CD14-positive monocyte (primary cell): ENCODE results near the gene PPP1R1B. TPM values are rescaled to one million over a fixed set of nuclear protein-coding genes. Genes with fewer than 3 reads are reported as not detected.

Experiments
- DNase-seq, 3 donors: peaks; one replicate each; pipeline ENCODE4 v3.0.0-alpha.2; 2011 to 2022
- H2AFZ ChIP-seq: 2 replicates; pipeline ENCODE4 v1.6.0; 2012; ENCODE audit warnings: mild to moderate bottlenecking, low read depth, low read length, inconsistent platforms; ENCODE audit not compliant: insufficient read depth, poor library complexity, severe bottlenecking
- H3K27ac ChIP-seq, 2 donors: 1 replicate in 1 of 2; 2 replicates in 1 of 2; pipeline ENCODE4 v1.5.1; 2012 to 2013; ENCODE audit warnings: low read length in 2 of 2, control low read depth in 1 of 2, inconsistent platforms in 1 of 2, low read depth in 1 of 2, mild to moderate bottlenecking in 1 of 2
- H3K27me3 ChIP-seq, 2 donors: one replicate each; pipeline versions ENCODE4 v1.6.0 to v1.6.1; 2011 to 2013; ENCODE audit warnings: low read length in 2 of 2; ENCODE audit not compliant: control insufficient read depth in 2 of 2, insufficient read depth in 2 of 2
- H3K36me3 ChIP-seq, 2 donors: replicated peaks in 1 of 2; 1 replicate in 1 of 2; 2 replicates in 1 of 2; pipeline versions ENCODE4 v1.5.1 to v1.6.1; 2012 to 2013; ENCODE audit warnings: low read length in 2 of 2, control low read depth in 1 of 2, inconsistent platforms in 1 of 2, mild to moderate bottlenecking in 1 of 2; ENCODE audit not compliant: insufficient read depth in 2 of 2, control insufficient read depth in 1 of 2
- H3K4me1 ChIP-seq, 2 donors: 1 replicate in 1 of 2; 2 replicates in 1 of 2; pipeline versions ENCODE4 v1.5.1 to v1.6.1; 2012 to 2013; ENCODE audit warnings: low read length in 2 of 2, control low read depth in 1 of 2, inconsistent platforms in 1 of 2, mild to moderate bottlenecking in 1 of 2, moderate library complexity in 1 of 2; ENCODE audit not compliant: insufficient read depth in 2 of 2, control insufficient read depth in 1 of 2
- H3K4me2 ChIP-seq: replicated peaks from 2 replicates; pipeline ENCODE3; 2012; ENCODE audit warnings: low read length, moderate library complexity, mild to moderate bottlenecking; ENCODE audit not compliant: poor library complexity, severe bottlenecking; ENCODE audit errors: extremely low read depth
- H3K4me3 ChIP-seq, 3 experiments: fragments of 200-600 bp in 1 of 3; sonication (generic) in 1 of 3; replicated peaks in 1 of 3; 1 replicate in 2 of 3; 2 replicates in 1 of 3; pipeline ENCODE4 v1.5.1; 2011 to 2013; ENCODE audit warnings: low read length in 3 of 3, mild to moderate bottlenecking in 3 of 3, control low read depth in 2 of 3, low read depth in 2 of 3, inconsistent platforms in 1 of 3, moderate library complexity in 1 of 3
- H3K79me2 ChIP-seq: 2 replicates; pipeline ENCODE4 v1.6.0; 2012; ENCODE audit warnings: mild to moderate bottlenecking, control low read depth, inconsistent platforms, low read length, moderate library complexity; ENCODE audit not compliant: insufficient read depth
- H3K9ac ChIP-seq: 2 replicates; pipeline ENCODE4 v1.6.0; 2017; ENCODE audit warnings: low read length, mild to moderate bottlenecking; ENCODE audit not compliant: insufficient read depth, poor library complexity, severe bottlenecking
- H3K9me3 ChIP-seq, 2 donors: replicated peaks in 1 of 2; 1 replicate in 1 of 2; 2 replicates in 1 of 2; pipeline versions ENCODE4 v1.5.1 to v1.6.1; 2012 to 2013; ENCODE audit warnings: low read length in 2 of 2, control low read depth in 1 of 2; ENCODE audit not compliant: control insufficient read depth in 1 of 2, insufficient read depth in 1 of 2
- H4K20me1 ChIP-seq: 2 replicates; pipeline ENCODE4 v1.6.0; 2012; ENCODE audit warnings: mild to moderate bottlenecking, low read length, control low read depth, moderate library complexity; ENCODE audit not compliant: insufficient read depth
- H3K27ac Mint-ChIP-seq, 7 donors: one replicate each; pipeline ENCODE4 v1.8.0; 2020; ENCODE audit warnings: mild to moderate bottlenecking in 7 of 7, mixed read lengths in 7 of 7, moderate library complexity in 6 of 7, inconsistent platforms in 2 of 7
- H3K27me3 Mint-ChIP-seq, 3 donors: one replicate each; pipeline ENCODE4 v1.8.0; 2021 to 2022; ENCODE audit warnings: low read depth in 3 of 3, mild to moderate bottlenecking in 3 of 3, mixed read lengths in 3 of 3, moderate library complexity in 3 of 3, inconsistent platforms in 1 of 3
- H3K36me3 Mint-ChIP-seq, 2 donors: one replicate each; pipeline ENCODE4 v1.8.0; 2020; ENCODE audit warnings: mixed read lengths in 2 of 2, inconsistent platforms in 1 of 2, mild to moderate bottlenecking in 1 of 2
- H3K4me1 Mint-ChIP-seq: one replicate; pipeline ENCODE4 v1.8.0; 2020; ENCODE audit warnings: mild to moderate bottlenecking, mixed read lengths
- H3K4me3 Mint-ChIP-seq, 2 donors: one replicate each; pipeline ENCODE4 v1.8.0; 2020; ENCODE audit warnings: mild to moderate bottlenecking in 2 of 2, mixed read lengths in 2 of 2, moderate library complexity in 1 of 2
- H3K9me3 Mint-ChIP-seq, 7 donors: one replicate each; pipeline ENCODE4 v1.8.0; 2020 to 2022; ENCODE audit warnings: mixed read lengths in 7 of 7, mild to moderate bottlenecking in 6 of 7, moderate library complexity in 6 of 7, inconsistent platforms in 2 of 7
- CTCF ChIP-seq: fragments of 200-600 bp; IDR thresholded peaks from one replicate; pipeline ENCODE4 v1.8.0; 2022; ENCODE audit warnings: antibody characterized with exemption, mild to moderate bottlenecking
- WGBS: methylation state at CpG from one replicate; pipeline ENCODE4 v1.1.5; 2013; ENCODE audit warnings: missing lambda C conversion rate; ENCODE audit not compliant: insufficient coverage; 5-methylcytosine and 5-hydroxymethylcytosine counted together
- intact Hi-C, 2 donors: fragments of 100-400 bp; cut with micrococcal nuclease; formaldehyde crosslinking; loops; one replicate each; pipeline versions ENCODE4 v1.15.0 to v1.15.1; 2023
- polyA plus RNA-seq, 3 donors: library from polyadenylated mRNA; depleted of rRNA in 1 of 3; unstranded in 2 of 3; stranded (reverse) in 1 of 3; fragments of 300-500 nt in 2 of 3; fragments of >200 nt in 1 of 3; fragmentation: Illumina TruSeq in 2 of 3; gene quantifications; 1 replicate in 2 of 3; 2 replicates in 1 of 3; pipeline ENCODE4 v1.2.3, GENCODE V29; 2012 to 2021

The PPP1R1B gene
- polyA plus RNA-seq, 3 donors = 0.05 TPM; not detected in 2

GRCh38 chr17:39648616-39649366, 22.0 kb downstream of the PPP1R1B start:
- H3K79me2 ChIP-seq = peaks cover 63% of the 10 kb centered on the region
- no peaks in the 10 kb centered on the region for H3K27me3 ChIP-seq
- H3K4me3 ChIP-seq = no peak overlapping the region
- H3K4me1 ChIP-seq = peaks cover 0 to 2% of the 10 kb centered on the region in 2 donors
- H3K27ac ChIP-seq = no peak overlapping the region
- H3K4me1 Mint-ChIP-seq = peaks cover 22% of the 10 kb centered on the region
- DNase-seq = no peak
- peaks cover 0 to 2% (median 0%) of the 10 kb centered on the region in 3 donors for H3K27me3 Mint-ChIP-seq
- peaks cover 0 to 21% of the 10 kb centered on the region in 2 donors for H3K36me3 ChIP-seq
- no peaks in the 10 kb centered on the region for H3K9me3 ChIP-seq
- H3K9ac ChIP-seq = no peak overlapping the region
- peak overlapping the region in 3 of 7 donors; percentile 2 to 28 (median 27) for H3K27ac Mint-ChIP-seq
- no peak overlapping the region for H3K4me2 ChIP-seq
- intact Hi-C loops = no loop called here
- no peaks in the 10 kb centered on the region for H3K9me3 Mint-ChIP-seq
- WGBS = 90% methylated on average over 12 of the region's 15 CpGs
- no peak for TF ChIP-seq CTCF
- peaks cover 32% of the 10 kb centered on the region in 2 donors for H3K36me3 Mint-ChIP-seq
- no peak overlapping the region for H2AFZ ChIP-seq
- no peak overlapping the region for H3K4me3 Mint-ChIP-seq
- H4K20me1 ChIP-seq = peaks cover 99% of the 10 kb centered on the region

DNA sequence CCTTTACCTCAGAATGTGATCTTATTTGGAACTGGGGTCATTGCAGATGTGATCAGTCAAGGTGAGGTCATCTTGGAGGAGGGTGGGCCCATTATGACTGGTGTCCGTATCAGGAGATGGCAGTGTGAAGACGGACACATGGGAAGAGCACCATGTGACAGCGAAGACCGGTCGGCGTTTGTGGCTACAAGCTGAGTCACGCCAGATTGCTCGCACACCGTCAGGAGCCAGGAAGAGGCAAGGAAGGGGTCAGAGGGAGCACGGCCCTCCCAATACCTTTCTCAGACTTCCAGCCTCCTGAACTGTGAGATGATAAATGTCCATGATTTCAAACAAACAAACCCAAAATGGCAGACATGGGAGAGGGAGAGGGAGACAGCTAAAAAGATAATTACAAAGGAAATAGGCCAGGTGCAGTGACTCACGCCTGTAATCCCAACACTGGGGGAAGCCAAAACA, 23.4 kb downstream of the PPP1R1B start:
- H4K20me1 ChIP-seq = peaks cover 99% of the 10 kb centered on the region
- H2AFZ ChIP-seq = no peak overlapping the region
- H3K36me3 ChIP-seq = peaks cover 6 to 30% of the 10 kb centered on the region in 2 donors
- Mint-ChIP-seq H3K9me3 (no peaks in the 10 kb centered on the region), H3K4me1 (peaks cover 23% of the 10 kb centered on the region), H3K4me3 (no peak overlapping the region), H3K27ac (no peak overlapping the region), H3K27me3 (peaks cover 0 to 2% (median 0%) of the 10 kb centered on the region in 3 donors), H3K36me3 (peaks cover 38 to 40% of the 10 kb centered on the region in 2 donors)
- H3K4me2 ChIP-seq = no peak overlapping the region
- no peak overlapping the region for H3K9ac ChIP-seq
- H3K4me3 ChIP-seq = no peak overlapping the region
- no peak for TF ChIP-seq CTCF
- no peak overlapping the region for H3K27ac ChIP-seq
- no peaks in the 10 kb centered on the region for H3K9me3 ChIP-seq
- intact Hi-C loops = no loop called here
- H3K27me3 ChIP-seq = no peaks in the 10 kb centered on the region
- WGBS = 96% methylated on average over 5 of the region's 11 CpGs
- no peak for DNase-seq
- H3K4me1 ChIP-seq = peaks cover 0 to 2% of the 10 kb centered on the region in 2 donors
- peaks cover 54% of the 10 kb centered on the region for H3K79me2 ChIP-seq
